ENCODE data around the gene AIFM3. TPM values are rescaled to one million over a fixed set of nuclear protein-coding genes. Genes with fewer than 3 reads are reported as not detected.

Gene AIFM3
- total and polyA plus RNA-seq, 2 of the 13 experiments (the other 11 are each of a cell fraction or from before 2014, with no cell fraction given) = 9.0 to 15.3 TPM

DNA sequence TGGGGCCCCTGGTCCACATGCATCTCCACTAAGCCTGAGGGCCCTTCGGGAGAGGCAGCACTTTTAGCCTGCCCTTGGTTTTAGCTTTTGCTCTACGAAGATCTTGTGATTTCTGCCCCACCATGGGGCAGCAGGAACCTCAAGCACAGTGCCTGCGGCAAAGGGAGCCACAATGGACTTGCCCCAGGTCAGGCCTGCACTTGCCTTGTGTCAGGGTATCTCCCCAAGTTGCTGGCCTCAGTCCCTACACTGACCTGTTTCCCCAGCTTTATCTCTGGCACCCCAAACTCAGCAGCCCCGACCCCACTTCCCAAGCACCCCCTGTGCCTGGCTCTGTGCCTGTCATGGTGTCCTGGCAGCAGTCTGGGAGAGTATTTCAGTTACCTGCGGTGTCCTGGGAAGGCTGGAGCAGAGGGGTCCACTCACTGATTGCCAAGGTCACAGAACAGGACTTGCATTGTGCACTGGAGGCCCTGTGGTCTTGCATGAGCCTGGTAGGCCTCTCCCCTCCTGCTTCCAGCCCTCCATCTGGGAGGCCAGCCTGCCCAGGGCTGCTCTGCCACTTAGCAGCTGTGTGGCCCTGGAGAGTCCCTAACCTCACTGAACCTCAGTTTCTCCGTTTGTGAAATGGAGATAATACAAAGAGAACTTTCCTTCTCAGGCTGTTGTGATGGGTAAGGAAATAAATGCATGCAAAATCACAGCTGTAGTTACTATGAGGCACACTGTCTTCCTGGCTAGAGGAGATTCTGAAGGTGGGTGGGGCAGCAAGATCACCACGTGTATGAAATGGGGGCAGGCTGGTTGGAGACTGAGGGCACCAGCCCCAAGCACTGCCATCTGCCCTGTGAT, 3.6 kb upstream of the AIFM3 start (continued):
- TF ChIP-seq ZHX2 (IDR thresholded peaks at IDR 0.05; ENCODE audit: low read depth) = no peak
- TF ChIP-seq ZHX2 (CRISPR knock-in tag; IDR thresholded peaks at IDR 0.05; ENCODE audit: borderline replicate concordance) = no peak
- TF ChIP-seq, protein P1, sequence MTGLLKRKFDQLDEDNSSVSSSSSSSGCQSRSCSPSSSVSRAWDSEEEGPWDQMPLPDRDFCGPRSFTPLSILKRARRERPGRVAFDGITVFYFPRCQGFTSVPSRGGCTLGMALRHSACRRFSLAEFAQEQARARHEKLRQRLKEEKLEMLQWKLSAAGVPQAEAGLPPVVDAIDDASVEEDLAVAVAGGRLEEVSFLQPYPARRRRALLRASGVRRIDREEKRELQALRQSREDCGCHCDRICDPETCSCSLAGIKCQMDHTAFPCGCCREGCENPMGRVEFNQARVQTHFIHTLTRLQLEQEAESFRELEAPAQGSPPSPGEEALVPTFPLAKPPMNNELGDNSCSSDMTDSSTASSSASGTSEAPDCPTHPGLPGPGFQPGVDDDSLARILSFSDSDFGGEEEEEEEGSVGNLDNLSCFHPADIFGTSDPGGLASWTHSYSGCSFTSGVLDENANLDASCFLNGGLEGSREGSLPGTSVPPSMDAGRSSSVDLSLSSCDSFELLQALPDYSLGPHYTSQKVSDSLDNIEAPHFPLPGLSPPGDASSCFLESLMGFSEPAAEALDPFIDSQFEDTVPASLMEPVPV (CRISPR knock-in tag; IDR thresholded peaks at IDR 0.05) = no peak
- no peak for TF ChIP-seq ELF4 (CRISPR knock-in tag; IDR thresholded peaks at IDR 0.05; ENCODE audit: borderline replicate concordance)
- no peak for TF ChIP-seq YY1 (IDR thresholded peaks at IDR 0.05; ENCODE audit: insufficient read depth, insufficient replicate concordance, low read depth, low read length)
- TF ChIP-seq REPIN1 (CRISPR knock-in tag; IDR thresholded peaks at IDR 0.05; ENCODE audit: borderline replicate concordance, low read depth) = peak; percentile 61; the same call in 1 of the 2 replicates
- no peak for TF ChIP-seq KDM4B (CRISPR knock-in tag; IDR thresholded peaks at IDR 0.05)
- TF ChIP-seq ZBTB1 (CRISPR knock-in tag; IDR thresholded peaks at IDR 0.05; ENCODE audit: borderline replicate concordance) = no peak
- no peak for TF ChIP-seq MBD4 (IDR thresholded peaks at IDR 0.05; ENCODE audit: borderline replicate concordance, low read length)
- no peak for TF ChIP-seq SIX1 (CRISPR knock-in tag; IDR thresholded peaks at IDR 0.05; ENCODE audit: borderline replicate concordance)
- no peak for TF ChIP-seq ZFYVE20 (CRISPR knock-in tag; IDR thresholded peaks at IDR 0.05; ENCODE audit: borderline replicate concordance, low read depth)
- TF ChIP-seq DNMT3B (CRISPR knock-in tag; conservative IDR thresholded peaks at IDR 0.05) = 0 out of 2 replicates have a peak, but pooled peaks have one; percentile 70
- no peak; the same call in 1 of the 2 replicates for TF ChIP-seq ZNF225 (CRISPR knock-in tag; IDR thresholded peaks at IDR 0.05)
- TF ChIP-seq RNF2 (conservative IDR thresholded peaks at IDR 0.05; ENCODE audit: low read depth) = no peak
- TF ChIP-seq ARID3A (IDR thresholded peaks at IDR 0.05; ENCODE audit: low read depth, low read length) = no peak
